Stimulated activated effector memory CD8-positive, alpha-beta T cell treated with anti-CD3 and anti-CD28 coated beads, Interleukin-12 subunit alpha, Interleukin-12 subunit beta, amount 100 ng/mL, for 72 hours (primary cell): ENCODE data around the gene ZNF394.

ENCODE experiments used
- ATAC-seq: fragments of 150-1000 bp; cut with Tn5 transposase; 2 replicates; pipeline ENCODE4 v1.10.0; 2021
- DNase-seq, 2 donors: peaks; one replicate each; pipeline ENCODE4 v3.0.0; 2021 to 2022; ENCODE audit warnings: low spot score in 2 of 2
- H3K27ac Mint-ChIP-seq: one replicate; pipeline ENCODE4 v1.8.0; 2022; ENCODE audit warnings: mild to moderate bottlenecking, mixed read lengths
- H3K36me3 Mint-ChIP-seq: one replicate; pipeline ENCODE4 v1.8.0; 2022; ENCODE audit warnings: mild to moderate bottlenecking, mixed read lengths
- H3K4me1 Mint-ChIP-seq: one replicate; pipeline ENCODE4 v1.8.0; 2022; ENCODE audit warnings: mixed read lengths
- H3K4me3 Mint-ChIP-seq: one replicate; pipeline ENCODE4 v1.8.0; 2022; ENCODE audit warnings: mild to moderate bottlenecking, mixed read lengths
- H3K9me3 Mint-ChIP-seq: one replicate; pipeline ENCODE4 v1.8.0; 2022; ENCODE audit warnings: mixed read lengths

ZNF394 gene

DNA sequence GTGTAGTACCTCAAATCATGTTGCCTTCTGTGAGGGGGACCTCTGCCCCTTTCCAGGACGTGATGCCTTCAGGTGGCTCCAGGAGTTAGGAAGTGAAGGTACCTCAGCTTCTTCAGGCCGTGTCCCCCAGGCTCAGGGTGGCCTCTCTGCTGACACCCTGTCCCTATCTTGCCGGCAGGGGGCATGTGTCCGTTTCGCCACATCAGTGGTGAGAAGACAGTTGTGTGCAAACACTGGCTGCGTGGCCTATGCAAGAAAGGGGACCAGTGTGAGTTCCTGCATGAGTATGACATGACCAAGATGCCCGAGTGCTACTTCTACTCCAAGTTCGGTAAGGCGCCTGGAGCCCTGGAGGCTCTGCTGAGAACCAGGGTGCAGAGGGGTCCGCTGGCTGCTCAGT is 52.1 kb downstream of the ZNF394 start:
- H3K9me3 Mint-ChIP-seq: no peaks in the 10 kb centered on the region
- H3K36me3 Mint-ChIP-seq: peaks cover 94% of the 10 kb centered on the region

DNA sequence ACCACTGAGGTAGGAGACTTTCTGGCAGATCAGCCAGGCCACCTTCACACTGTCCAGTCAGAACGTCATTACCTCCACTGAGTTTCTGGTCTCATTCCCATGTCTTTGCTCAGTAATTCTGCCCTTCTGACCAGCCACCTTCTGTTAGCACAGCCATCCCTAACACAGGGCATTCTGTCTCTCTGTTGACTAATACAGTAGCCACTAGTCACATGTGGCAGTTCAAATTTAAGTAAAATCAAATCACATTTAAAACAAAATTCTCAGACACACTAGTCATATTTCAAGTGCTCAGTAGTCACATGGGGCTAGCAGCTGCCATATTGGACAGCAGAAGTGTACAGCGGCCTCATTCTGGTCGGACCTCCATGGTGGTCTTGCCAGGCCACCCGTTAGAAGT is 54.0 kb downstream of the ZNF394 start:
- Mint-ChIP-seq H3K36me3 (peaks cover 100% of the 10 kb centered on the region), H3K9me3 (no peaks in the 10 kb centered on the region), H3K4me3 (no peak overlapping the region), H3K4me1 (peaks cover 20% of the 10 kb centered on the region), H3K27ac (no peak overlapping the region)
- ATAC-seq (no peak), DNase-seq (no peak)

More for the DNA sequence above, 52.1 kb downstream of the ZNF394 start:
- Mint-ChIP-seq H3K27ac (no peak overlapping the region), H3K4me3 (no peak overlapping the region), H3K4me1 (peaks cover 11% of the 10 kb centered on the region)
- DNase-seq: no peak
- ATAC-seq: no peak
